Endothelial cell of umbilical vein (primary cell): Measurements from ENCODE around the gene INPP5A. TPM values are rescaled to one million over a fixed set of nuclear protein-coding genes. Genes with fewer than 3 reads are reported as not detected.
"Not testable (repeated sequence)": the region's sequence is repeated elsewhere in the genome, so short reads cannot be mapped to it uniquely, and the experiment has no call there.

ENCODE experiments used
- BruUV-seq: library from RNA; stranded (reverse); fragments of 400-500 nt; replicated peaks from 2 replicates; lab custom pipeline; 2021; lab: Mats Ljungman, UMichigan
- CTCF ChIA-PET: fragments of 300-600, 350-600 bp; sonication (Branson Sonifier 250); formaldehyde crosslinking; loops from one replicate; lab custom pipeline; 2021; ENCODE audit warnings: antibody characterized with exemption, inconsistent platforms; lab: Charles Lee
- POLR2A ChIA-PET: fragments of 300-600, 350-600 bp; sonication (Branson Sonifier 250); formaldehyde crosslinking; loops from one replicate; lab custom pipeline; 2021; ENCODE audit warnings: antibody characterized with exemption, inconsistent platforms; lab: Charles Lee
- DNase-seq: peaks from one replicate; pipeline ENCODE4 v3.0.0-alpha.2; 2011; ENCODE audit warnings: low read depth, low spot score
- FAIRE-seq: peaks from 2 replicates; lab custom pipeline; 2011; peaks lifted over from hg19 to GRCh38; lab: Jason Lieb, UNC
- H2AFZ ChIP-seq: 2 replicates; pipeline ENCODE4 v1.6.0; 2012; ENCODE audit warnings: low read depth, low read length, control low read depth, inconsistent platforms
- H3K27ac ChIP-seq: 2 replicates; pipeline ENCODE4 v1.5.1; 2011; ENCODE audit warnings: low read depth, mild to moderate bottlenecking, control low read depth, low read length, moderate library complexity; ENCODE audit not compliant: insufficient read depth
- H3K27me3 ChIP-seq, 2 experiments: 2 replicates each; pipeline versions ENCODE4 v1.6.0 to v1.6.1; 2011; ENCODE audit warnings: low read length in 2 of 2, mixed read lengths in 1 of 2; ENCODE audit not compliant: control insufficient read depth in 2 of 2, insufficient read depth in 2 of 2
- H3K36me3 ChIP-seq, 2 experiments: 2 replicates in 1 of 2; 3 replicates in 1 of 2; pipeline ENCODE4 v1.5.1; 2011; ENCODE audit warnings: low read length in 2 of 2, mild to moderate bottlenecking in 1 of 2, moderate library complexity in 1 of 2; ENCODE audit not compliant: control insufficient read depth in 2 of 2, insufficient read depth in 2 of 2; ENCODE audit errors: extremely low read depth in 1 of 2
- H3K4me1 ChIP-seq: 3 replicates; pipeline ENCODE4 v1.5.1; 2011; ENCODE audit warnings: mild to moderate bottlenecking, low read length; ENCODE audit not compliant: control insufficient read depth, insufficient read depth; ENCODE audit errors: extremely low read depth
- H3K4me2 ChIP-seq: 2 replicates; pipeline ENCODE4 v1.6.1; 2011; ENCODE audit warnings: low read length, control low read depth, mixed read lengths; ENCODE audit not compliant: insufficient read depth
- H3K4me3 ChIP-seq, 3 experiments: fragments of 200-600 bp in 1 of 3; sonication (generic), shearing (Covaris generic) in 1 of 3; replicated peaks in 1 of 3; 2 replicates each; pipeline ENCODE4 v1.5.1; 2011 to 2016; ENCODE audit warnings: control low read depth in 3 of 3, low read length in 3 of 3, mild to moderate bottlenecking in 2 of 3, inconsistent platforms in 1 of 3, low read depth in 1 of 3, moderate library complexity in 1 of 3; ENCODE audit not compliant: insufficient read depth in 1 of 3
- H3K79me2 ChIP-seq: 2 replicates; pipeline ENCODE4 v1.6.0; 2012; ENCODE audit warnings: low read length, inconsistent platforms; ENCODE audit not compliant: control insufficient read depth, insufficient read depth
- H3K9ac ChIP-seq: replicated peaks from 2 replicates; pipeline ENCODE3; 2011; ENCODE audit warnings: low read length, control low read depth; ENCODE audit not compliant: insufficient read depth; ENCODE audit errors: extremely low read depth
- H3K9me1 ChIP-seq: replicated peaks from 3 replicates; pipeline ENCODE4 v1.6.0; 2011; ENCODE audit warnings: mild to moderate bottlenecking, low read length; ENCODE audit not compliant: control insufficient read depth, insufficient read depth; ENCODE audit errors: extremely low read depth
- H3K9me3 ChIP-seq: replicated peaks from 2 replicates; pipeline ENCODE4 v1.5.1; 2012; ENCODE audit warnings: low read length, inconsistent platforms; ENCODE audit not compliant: control insufficient read depth, insufficient read depth
- H4K20me1 ChIP-seq: replicated peaks from 2 replicates; pipeline ENCODE3; 2011; ENCODE audit warnings: mild to moderate bottlenecking, low read length; ENCODE audit not compliant: control insufficient read depth, insufficient read depth; ENCODE audit errors: extremely low read depth
- EZH2 ChIP-seq: IDR thresholded peaks from 2 replicates; pipeline ENCODE4 v1.6.1; 2012; ENCODE audit warnings: borderline replicate concordance, low read depth, mild to moderate bottlenecking, moderate library complexity, low read length, inconsistent platforms; ENCODE audit not compliant: severe bottlenecking
- FOS ChIP-seq: IDR thresholded peaks from 2 replicates; pipeline ENCODE4 v1.6.1; 2011; ENCODE audit warnings: mild to moderate bottlenecking, low read length, moderate library complexity, borderline replicate concordance; ENCODE audit not compliant: insufficient read depth
- GATA2 ChIP-seq: IDR thresholded peaks from 2 replicates; pipeline ENCODE4 v1.7.0; 2011; ENCODE audit warnings: low read depth, mild to moderate bottlenecking, moderate library complexity, mixed read lengths, low read length; ENCODE audit not compliant: insufficient read length, insufficient read depth
- JUN ChIP-seq: IDR thresholded peaks from 2 replicates; pipeline ENCODE4 v1.6.1; 2011; ENCODE audit warnings: borderline replicate concordance, low read depth; ENCODE audit not compliant: insufficient read length, insufficient read depth
- MYC ChIP-seq: IDR thresholded peaks from one replicate; pipeline ENCODE4 v1.6.1; 2011; ENCODE audit warnings: mild to moderate bottlenecking, low read depth, low read length
- POLR2A ChIP-seq: IDR thresholded peaks from 2 replicates; pipeline ENCODE4 v1.6.1; 2012; ENCODE audit warnings: low read depth, mild to moderate bottlenecking, control low read depth, low read length
- POLR2AphosphoS5 ChIP-seq: IDR thresholded peaks from 2 replicates; pipeline ENCODE4 v1.6.1; 2012; ENCODE audit warnings: low read depth, mild to moderate bottlenecking, control low read depth, low read length, moderate library complexity; ENCODE audit not compliant: insufficient read depth
- dilution Hi-C: fragments of 300-500 bp; cut with MboI; formaldehyde crosslinking; loops from one replicate; pipeline ENCODE4 v1.15.0; 2019; ENCODE audit warnings: low sequenced_read_pairs; ENCODE audit not compliant: extremely low pct_ligation_motif_present
- intact Hi-C: fragments of 100-400 bp; cut with micrococcal nuclease; formaldehyde crosslinking; loops from one replicate; pipeline ENCODE4 v1.10.0; 2022
- polyA plus RNA-seq, 4 experiments: library from polyadenylated mRNA; depleted of rRNA in 3 of 4; stranded (reverse) in 3 of 4; unstranded in 1 of 4; fragments of >200 nt; gene quantifications; 2 replicates each; pipeline versions ENCODE4 v1.2.1 to v1.2.3, GENCODE V29; 2011 to 2012; ENCODE audit warnings: missing spikeins in 1 of 4
- total RNA-seq: library from RNA; stranded (reverse); gene quantifications from 2 replicates; pipeline ENCODE4 v1.2.3, GENCODE V29; 2021
- TF ChIP-seq, protein P1 (sequence below): IDR thresholded peaks from 2 replicates; pipeline ENCODE4 v1.6.1; 2011; ENCODE audit not compliant: insufficient read depth, insufficient read length
- TF ChIP-seq, protein P2 (sequence below), 2 donors: IDR thresholded peaks; 1 replicate in 1 of 2; 2 replicates in 1 of 2; pipeline ENCODE4 v1.5.1; 2011; ENCODE audit warnings: low read length in 2 of 2, mild to moderate bottlenecking in 2 of 2, moderate library complexity in 2 of 2, control low read depth in 1 of 2, inconsistent platforms in 1 of 2, low read depth in 1 of 2; ENCODE audit not compliant: insufficient read depth in 1 of 2; ENCODE audit errors: extremely low read depth in 1 of 2

The INPP5A gene
- total and polyA plus RNA-seq, 2 donors (not counting 3 experiments of a cell fraction or from before 2014, with no cell fraction given): 22.9 to 33.2 TPM

GRCh38 chr10:132820056-132820455 is 282.5 kb downstream of the INPP5A start:
- no peaks in the 10 kb centered on the region for H4K20me1 ChIP-seq
- H3K79me2 ChIP-seq: no peaks in the 10 kb centered on the region
- dilution Hi-C loops (no loop called here), intact Hi-C loops (no loop called here)
- H2AFZ ChIP-seq: no peak overlapping the region
- FAIRE-seq (no peak), DNase-seq (no peak)
- H3K9me1 ChIP-seq: no peaks in the 10 kb centered on the region
- no peak overlapping the region for H3K27ac ChIP-seq
- H3K4me1 ChIP-seq: no peaks in the 10 kb centered on the region
- no peak overlapping the region for H3K4me3 ChIP-seq
- TF ChIP-seq, protein P1, sequence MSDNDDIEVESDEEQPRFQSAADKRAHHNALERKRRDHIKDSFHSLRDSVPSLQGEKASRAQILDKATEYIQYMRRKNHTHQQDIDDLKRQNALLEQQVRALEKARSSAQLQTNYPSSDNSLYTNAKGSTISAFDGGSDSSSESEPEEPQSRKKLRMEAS: no peak
- TF ChIP-seq, protein P2, sequence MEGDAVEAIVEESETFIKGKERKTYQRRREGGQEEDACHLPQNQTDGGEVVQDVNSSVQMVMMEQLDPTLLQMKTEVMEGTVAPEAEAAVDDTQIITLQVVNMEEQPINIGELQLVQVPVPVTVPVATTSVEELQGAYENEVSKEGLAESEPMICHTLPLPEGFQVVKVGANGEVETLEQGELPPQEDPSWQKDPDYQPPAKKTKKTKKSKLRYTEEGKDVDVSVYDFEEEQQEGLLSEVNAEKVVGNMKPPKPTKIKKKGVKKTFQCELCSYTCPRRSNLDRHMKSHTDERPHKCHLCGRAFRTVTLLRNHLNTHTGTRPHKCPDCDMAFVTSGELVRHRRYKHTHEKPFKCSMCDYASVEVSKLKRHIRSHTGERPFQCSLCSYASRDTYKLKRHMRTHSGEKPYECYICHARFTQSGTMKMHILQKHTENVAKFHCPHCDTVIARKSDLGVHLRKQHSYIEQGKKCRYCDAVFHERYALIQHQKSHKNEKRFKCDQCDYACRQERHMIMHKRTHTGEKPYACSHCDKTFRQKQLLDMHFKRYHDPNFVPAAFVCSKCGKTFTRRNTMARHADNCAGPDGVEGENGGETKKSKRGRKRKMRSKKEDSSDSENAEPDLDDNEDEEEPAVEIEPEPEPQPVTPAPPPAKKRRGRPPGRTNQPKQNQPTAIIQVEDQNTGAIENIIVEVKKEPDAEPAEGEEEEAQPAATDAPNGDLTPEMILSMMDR (IDR thresholded peaks at IDR 0.05; ENCODE audit: extremely low read depth in 1 of 2, insufficient read depth in 1 of 2, low read depth in 1 of 2, low read length in 2 of 2): no peak
- TF ChIP-seq POLR2A: no peak
- TF ChIP-seq POLR2AphosphoS5: no peak
- TF ChIP-seq FOS: no peak
- no peak for TF ChIP-seq JUN
- no peak for TF ChIP-seq EZH2
- TF ChIP-seq MYC: no peak
- TF ChIP-seq GATA2: no peak
- H3K36me3 ChIP-seq: no peaks in the 10 kb centered on the region
- no peak overlapping the region for H3K9ac ChIP-seq
- no peaks in the 10 kb centered on the region for H3K27me3 ChIP-seq
- POLR2A ChIA-PET: no interaction called here
- CTCF ChIA-PET: no interaction called here
- no peak overlapping the region for H3K4me2 ChIP-seq
- no TSS peak for BruUV-seq
- H3K9me3 ChIP-seq: no peaks in the 10 kb centered on the region

- BruUV-seq, DNase-seq, dilution Hi-C loops, H3K79me2 ChIP-seq, H3K9me3 ChIP-seq, H3K4me3 ChIP-seq, H3K4me2 ChIP-seq, FAIRE-seq, H3K9ac ChIP-seq, H3K27me3 ChIP-seq, intact Hi-C loops, H4K20me1 ChIP-seq, POLR2A ChIA-PET, CTCF ChIA-PET, H3K9me1 ChIP-seq, H3K36me3 ChIP-seq, H3K27ac ChIP-seq, H2AFZ ChIP-seq, H3K4me1 ChIP-seq: not testable (repeated sequence)
Measured at GRCh38 chr10:132825783-132826523, 288.4 kb downstream of the INPP5A start.
